SK-N-SH (cell line): ENCODE data around the gene SH3BP4. TPM values are rescaled to one million over a fixed set of nuclear protein-coding genes. Genes with fewer than 3 reads are reported as not detected.

Experiments used
- CTCF ChIA-PET: fragments of 300-600, 350-600 bp; formaldehyde crosslinking; extraction: SDS; loops from one replicate; lab custom pipeline; 2021; lab: Yijun Ruan, JAX
- POLR2A ChIA-PET: fragments of 350-600 bp; sonication (Branson Sonifier 250); formaldehyde crosslinking; extraction: SDS; loops from one replicate; lab custom pipeline; 2020; ENCODE audit warnings: antibody characterized with exemption, inconsistent platforms; lab: Yijun Ruan, JAX
- DNase-seq: peaks from one replicate; pipeline ENCODE4 v3.0.0; 2012
- H2AFZ ChIP-seq: fragments of 200-600 bp; sonication (generic); 2 replicates; pipeline ENCODE4 v1.8.1; 2016; ENCODE audit warnings: antibody characterized with exemption, mild to moderate bottlenecking, low read depth
- H3F3A ChIP-seq: fragments of 200-600 bp; sonication (generic); replicated peaks from 2 replicates; pipeline ENCODE3; 2016; ENCODE audit warnings: antibody characterized with exemption, mild to moderate bottlenecking; ENCODE audit not compliant: insufficient read depth
- H3K27ac ChIP-seq, 2 experiments: fragments of 200-500 bp in 1 of 2; fragments of 200-600 bp in 1 of 2; sonication (Bioruptor generic) in 1 of 2; sonication (generic), shearing (Covaris generic) in 1 of 2; 2 replicates each; pipeline versions ENCODE4 v1.5.1 to v1.6.1; 2014 to 2016; ENCODE audit warnings: low read depth in 2 of 2, inconsistent platforms in 1 of 2, low read length in 1 of 2, mild to moderate bottlenecking in 1 of 2, mixed read lengths in 1 of 2
- H3K27me3 ChIP-seq: fragments of 200-600 bp; sonication (generic), shearing (Covaris generic); 2 replicates; pipeline ENCODE4 v1.6.1; 2016; ENCODE audit warnings: mixed run types; ENCODE audit not compliant: insufficient read depth
- H3K36me3 ChIP-seq, 2 experiments: fragments of 200-500 bp in 1 of 2; fragments of 200-600 bp in 1 of 2; sonication (Bioruptor generic) in 1 of 2; sonication (generic) in 1 of 2; replicated peaks in 1 of 2; 2 replicates each; pipeline versions ENCODE3 to v1.5.1; 2014 to 2016; ENCODE audit warnings: low read length in 1 of 2, mild to moderate bottlenecking in 1 of 2; ENCODE audit not compliant: insufficient read depth in 2 of 2, control insufficient read depth in 1 of 2
- H3K4me1 ChIP-seq, 2 experiments: fragments of 200-500 bp in 1 of 2; fragments of 200-600 bp in 1 of 2; sonication (Bioruptor generic) in 1 of 2; sonication (generic), shearing (Covaris generic) in 1 of 2; 2 replicates each; pipeline versions ENCODE4 v1.5.1 to v1.6.1; 2014 to 2016; ENCODE audit warnings: low read depth in 1 of 2, low read length in 1 of 2, mixed run types in 1 of 2; ENCODE audit not compliant: insufficient read depth in 2 of 2, control insufficient read depth in 1 of 2
- H3K4me2 ChIP-seq: fragments of 200-600 bp; sonication (generic), shearing (Covaris generic); 2 replicates; pipeline ENCODE4 v1.6.1; 2017; ENCODE audit warnings: mixed run types
- H3K4me3 ChIP-seq, 2 experiments: fragments of 200-500 bp in 1 of 2; fragments of 200-600 bp in 1 of 2; sonication (Bioruptor generic) in 1 of 2; sonication (generic), shearing (Covaris generic) in 1 of 2; 2 replicates each; pipeline versions ENCODE4 v1.5.1 to v1.8.1; 2014 to 2016; ENCODE audit warnings: low read depth in 2 of 2, inconsistent platforms in 1 of 2, low read length in 1 of 2, mild to moderate bottlenecking in 1 of 2, mixed read lengths in 1 of 2, moderate library complexity in 1 of 2
- H3K79me2 ChIP-seq: fragments of 200-600 bp; sonication (generic); 2 replicates; pipeline ENCODE4 v1.8.1; 2017; ENCODE audit warnings: mild to moderate bottlenecking; ENCODE audit not compliant: insufficient read depth
- H3K9ac ChIP-seq: fragments of 200-600 bp; sonication (generic); 2 replicates; pipeline ENCODE4 v1.6.1; 2017; ENCODE audit warnings: mixed run types
- H3K9me2 ChIP-seq: fragments of 200-600 bp; sonication (generic); 2 replicates; pipeline ENCODE4 v1.6.1; 2017; ENCODE audit warnings: mixed run types
- H3K9me3 ChIP-seq: fragments of 200-600 bp; sonication (generic); 2 replicates; pipeline ENCODE4 v1.6.1; 2017; ENCODE audit warnings: mixed run types, mild to moderate bottlenecking, moderate library complexity
- H4K20me1 ChIP-seq: fragments of 200-600 bp; sonication (generic); 2 replicates; pipeline ENCODE4 v1.6.1; 2017; ENCODE audit warnings: mild to moderate bottlenecking, mixed run types; ENCODE audit not compliant: insufficient read depth
- EP300 ChIP-seq, 2 experiments: IDR thresholded peaks; 2 replicates each; pipeline versions ENCODE4 v1.4.0 to v1.6.1; 2012; ENCODE audit warnings: borderline replicate concordance in 1 of 2, low read depth in 1 of 2, low read length in 1 of 2
- FOSL2 ChIP-seq: IDR thresholded peaks from 2 replicates; pipeline ENCODE4 v1.4.0; 2012; ENCODE audit warnings: low read depth, mild to moderate bottlenecking, moderate library complexity, borderline replicate concordance
- MXI1 ChIP-seq: IDR thresholded peaks from 2 replicates; pipeline ENCODE4 v1.6.1; 2012; ENCODE audit warnings: mild to moderate bottlenecking, low read depth, low read length, improper control_type of control experiment
- RAD21 ChIP-seq: IDR thresholded peaks from 2 replicates; pipeline ENCODE4 v1.6.1; 2012; ENCODE audit warnings: mild to moderate bottlenecking, low read length
- REST ChIP-seq: IDR thresholded peaks from 2 replicates; pipeline ENCODE4 v1.6.1; 2012; ENCODE audit warnings: mild to moderate bottlenecking, low read depth, low read length, moderate library complexity
- WGBS: methylation state at CpG from one replicate; pipeline ENCODE4 v1.1.6; 2017; ENCODE audit warnings: low lambda C conversion rate; 5-methylcytosine and 5-hydroxymethylcytosine counted together
- polyA plus RNA-seq, 3 experiments: library from polyadenylated mRNA; depleted of rRNA; stranded (reverse); fragments of >200 nt; gene quantifications; 2 replicates each; pipeline ENCODE4 v1.2.3, GENCODE V29; 2012

The SH3BP4 gene
- polyA plus RNA-seq, 1 of the 3 experiments (the other 2 are of a cell fraction): 27.7 TPM

GRCh38 chr2:235078914-235079472, 127.2 kb downstream of the SH3BP4 start:
- no peaks in the 10 kb centered on the region for H3K36me3 ChIP-seq
- no peaks in the 10 kb centered on the region for H4K20me1 ChIP-seq
- no peak for DNase-seq
- 86% methylated on average over 8 of the region's 8 CpGs for WGBS
- H3K79me2 ChIP-seq: no peaks in the 10 kb centered on the region
- peaks cover 0 to 2% of the 10 kb centered on the region in 2 experiments; a peak in 2 of 4 replicates for H3K4me1 ChIP-seq
- H3K4me2 ChIP-seq: no peak overlapping the region
- no peak overlapping the region for H2AFZ ChIP-seq
- no peak overlapping the region for H3K27ac ChIP-seq
- TF ChIP-seq RAD21 (no peak), MXI1 (no peak)
- ChIA-PET CTCF (no interaction called here), POLR2A (no interaction called here)
- no peaks in the 10 kb centered on the region for H3K27me3 ChIP-seq
- no peaks in the 10 kb centered on the region for H3K9me2 ChIP-seq
- H3K4me3 ChIP-seq: no peak overlapping the region
- H3K9ac ChIP-seq: no peak overlapping the region
- H3K9me3 ChIP-seq: no peaks in the 10 kb centered on the region
- H3F3A ChIP-seq: no peaks in the 10 kb centered on the region

GRCh38 chr2:235080101-235080500, 128.3 kb downstream of the SH3BP4 start:
- no peaks in the 10 kb centered on the region for H3K27me3 ChIP-seq
- H3K36me3 ChIP-seq: no peaks in the 10 kb centered on the region
- no peaks in the 10 kb centered on the region for H3K9me2 ChIP-seq
- H3K4me1 ChIP-seq: no peaks in the 10 kb centered on the region; a peak in 2 of 4 replicates
- H3K79me2 ChIP-seq: no peaks in the 10 kb centered on the region
- no peaks in the 10 kb centered on the region for H4K20me1 ChIP-seq
- H3K4me3 ChIP-seq: no peak overlapping the region
- no peak for DNase-seq
- no peak overlapping the region for H3K27ac ChIP-seq
- 49% methylated on average over 2 of the region's 2 CpGs for WGBS
- ChIA-PET POLR2A (no interaction called here), CTCF (interaction anchor here (1.8 kb wide), 1 partner anchor 9 kb away, joined by 4 read pairs; no protein-coding TSS in a partner anchor)
- H3F3A ChIP-seq: no peaks in the 10 kb centered on the region
- no peak overlapping the region for H3K9ac ChIP-seq
- H2AFZ ChIP-seq: no peak overlapping the region; the same call in 1 of the 2 replicates
- no peak overlapping the region; the same call in 1 of the 2 replicates for H3K4me2 ChIP-seq
- no peak for TF ChIP-seq REST
- TF ChIP-seq FOSL2: peak; percentile 11; the same call in 1 of the 2 replicates
- H3K9me3 ChIP-seq: no peaks in the 10 kb centered on the region

- Histone ChIP-seq H3K36me3 (no peaks in the 10 kb centered on the region), H3K27ac (no peak overlapping the region), H3K4me2 (no peak overlapping the region), H4K20me1 (no peaks in the 10 kb centered on the region), H3K9me3 (no peaks in the 10 kb centered on the region), H3K27me3 (no peaks in the 10 kb centered on the region), H3K79me2 (no peaks in the 10 kb centered on the region)
- 67% methylated on average over 6 of the region's 8 CpGs for WGBS
- no peak for DNase-seq
- CTCF ChIA-PET: interaction anchor here (1.1 kb wide), 1 partner anchor 9 kb away, joined by 3 read pairs; no protein-coding TSS in a partner anchor
- TF ChIP-seq EP300 (IDR thresholded peaks at IDR 0.05; ENCODE audit: borderline replicate concordance in 1 of 2, low read depth in 1 of 2, low read length in 1 of 2): no peak
- TF ChIP-seq, all 33 proteins: peak for 0
- no peaks in the 10 kb centered on the region for H3F3A ChIP-seq
- no peak overlapping the region for H3K4me3 ChIP-seq
- H3K9ac ChIP-seq: no peak overlapping the region
- POLR2A ChIA-PET: no interaction called here
- no peaks in the 10 kb centered on the region; a peak in 2 of 4 replicates for H3K4me1 ChIP-seq
- no peak overlapping the region for H2AFZ ChIP-seq
- no peaks in the 10 kb centered on the region for H3K9me2 ChIP-seq
These were observed 130.9 kb downstream of the SH3BP4 start for GRCh38 chr2:235082578-235083338.
